NCI-H1105 (cell line): ENCODE measurements around the gene CDCA8.
"Not testable (repeated sequence)": the region's sequence is repeated elsewhere in the genome, so short reads cannot be mapped to it uniquely, and the experiment has no call there.

ENCODE experiments used
- DNase-seq: peaks from one replicate; lab custom pipeline; 2025; lab: John Stamatoyannopoulos, UW

The CDCA8 gene

GRCh38 chr1:37737975-37738374 lies 45.7 kb downstream of the CDCA8 start:
- not testable (repeated sequence) for DNase-seq

- not testable (repeated sequence) for DNase-seq
Measured at GRCh38 chr1:37738619-37739018, 46.3 kb downstream of the CDCA8 start.

GRCh38 chr1:37739222-37739621 lies 46.9 kb downstream of the CDCA8 start:
- no peak for DNase-seq

DNA sequence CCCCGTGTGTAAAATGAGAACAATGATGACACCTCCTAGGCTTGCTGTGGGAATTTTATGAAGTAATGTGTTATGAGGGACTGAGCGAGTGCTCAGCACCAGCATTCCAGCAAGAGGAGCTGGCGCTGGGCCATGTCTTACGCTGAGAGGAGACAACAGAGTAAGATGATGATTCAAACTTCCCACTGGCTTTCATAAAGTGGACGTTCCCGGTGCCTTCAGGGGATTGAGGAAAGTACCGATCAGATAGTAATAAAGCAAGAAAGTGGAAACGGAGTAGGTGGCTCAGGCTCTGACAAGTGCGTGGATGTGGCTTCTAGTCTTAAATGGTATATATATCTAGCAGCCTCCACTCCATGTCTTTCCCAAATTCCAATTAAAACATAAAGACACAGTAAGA lies 48.8 kb downstream of the CDCA8 start:
- DNase-seq = no peak

DNA sequence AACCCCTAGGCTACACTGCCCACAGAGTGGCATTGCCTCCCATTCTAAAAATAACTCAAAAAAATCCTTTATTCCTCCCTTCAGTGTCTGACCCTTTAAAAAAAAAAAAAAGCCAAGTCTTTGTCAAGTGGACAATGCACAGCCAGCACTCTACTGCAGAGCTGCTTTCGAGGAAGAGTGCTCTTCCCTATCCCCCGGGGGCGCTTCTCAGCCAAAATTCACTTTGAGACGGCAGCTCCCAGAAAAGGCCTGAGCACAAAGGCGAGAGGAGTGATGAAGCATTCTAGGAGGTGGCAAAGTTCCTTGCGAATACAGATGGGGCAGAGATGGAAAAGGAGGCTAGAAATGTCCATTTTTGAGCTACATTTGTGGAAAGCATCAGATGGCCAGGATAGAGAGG lies 49.3 kb downstream of the CDCA8 start:
- no peak for DNase-seq

- no peak for DNase-seq
Measured at GRCh38 chr1:37746806-37747205, 54.5 kb downstream of the CDCA8 start.

GRCh38 chr1:37748565-37748964 lies 56.2 kb downstream of the CDCA8 start:
- DNase-seq = no peak

- no peak for DNase-seq
Measured at GRCh38 chr1:37752213-37752582, 59.9 kb downstream of the CDCA8 start.

- DNase-seq = peak; percentile 48
Measured at GRCh38 chr1:37752583-37753471, 60.5 kb downstream of the CDCA8 start.

DNA sequence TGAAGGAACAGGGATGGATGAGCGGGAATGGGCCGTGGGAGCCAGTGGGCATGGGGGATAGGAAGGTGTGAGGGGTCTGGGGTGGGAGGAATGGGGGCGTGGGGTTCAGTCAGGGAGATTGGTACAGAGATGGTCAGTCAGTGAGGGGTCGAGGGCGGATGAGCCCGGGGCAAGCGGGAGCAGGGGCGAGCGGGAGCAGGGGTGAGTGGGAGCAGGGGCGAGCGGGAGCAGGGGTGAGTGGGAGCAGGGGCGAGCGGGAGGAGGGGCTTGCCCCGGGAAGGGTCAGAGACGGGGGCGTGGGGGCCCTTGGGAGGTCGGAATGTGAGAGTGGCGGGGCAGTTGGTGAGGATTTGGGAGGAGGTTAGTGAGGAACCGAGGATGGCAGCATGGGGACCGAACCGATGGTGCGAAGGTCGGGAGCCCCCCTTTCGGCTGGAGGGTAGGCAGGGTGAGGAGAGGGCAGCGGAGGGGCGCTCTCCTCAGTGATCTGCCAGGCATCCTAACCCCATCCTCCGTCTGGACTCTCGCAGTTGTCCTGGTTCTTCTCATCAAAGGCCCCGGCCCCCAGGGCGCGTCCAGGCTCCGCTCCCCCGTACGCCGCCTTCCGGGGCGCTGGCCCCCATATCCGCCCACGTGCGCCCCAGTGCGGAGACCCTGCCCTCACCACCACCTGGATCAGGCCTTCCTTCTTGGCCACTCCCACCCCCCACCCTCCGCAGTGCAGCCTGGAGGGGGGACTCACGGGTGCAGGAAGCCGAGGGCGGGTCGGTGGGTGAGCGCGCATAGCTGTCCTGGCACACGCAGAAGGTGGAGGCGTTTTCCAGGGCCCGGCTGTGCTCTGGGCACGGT lies 61.4 kb downstream of the CDCA8 start:
- no peak for DNase-seq

DNA sequence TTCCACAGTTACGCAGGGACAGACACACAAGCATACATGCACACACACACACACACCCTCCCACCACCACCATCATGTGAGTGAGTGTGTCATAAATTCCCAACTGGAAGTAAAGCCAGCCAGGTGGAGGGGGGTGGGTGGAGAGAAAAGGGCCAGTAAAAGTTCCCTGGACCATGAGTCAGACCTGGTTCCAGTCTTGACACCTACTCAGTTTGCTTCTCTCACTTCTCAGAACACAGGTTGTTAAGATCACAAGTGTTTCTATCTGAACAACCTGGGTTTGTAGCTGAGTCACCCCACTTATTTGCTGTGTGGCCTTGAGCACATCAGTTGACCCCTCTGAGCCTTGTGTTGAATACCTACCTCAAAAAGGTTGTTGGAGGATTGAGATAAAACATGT lies 63.0 kb downstream of the CDCA8 start:
- no peak for DNase-seq

DNA sequence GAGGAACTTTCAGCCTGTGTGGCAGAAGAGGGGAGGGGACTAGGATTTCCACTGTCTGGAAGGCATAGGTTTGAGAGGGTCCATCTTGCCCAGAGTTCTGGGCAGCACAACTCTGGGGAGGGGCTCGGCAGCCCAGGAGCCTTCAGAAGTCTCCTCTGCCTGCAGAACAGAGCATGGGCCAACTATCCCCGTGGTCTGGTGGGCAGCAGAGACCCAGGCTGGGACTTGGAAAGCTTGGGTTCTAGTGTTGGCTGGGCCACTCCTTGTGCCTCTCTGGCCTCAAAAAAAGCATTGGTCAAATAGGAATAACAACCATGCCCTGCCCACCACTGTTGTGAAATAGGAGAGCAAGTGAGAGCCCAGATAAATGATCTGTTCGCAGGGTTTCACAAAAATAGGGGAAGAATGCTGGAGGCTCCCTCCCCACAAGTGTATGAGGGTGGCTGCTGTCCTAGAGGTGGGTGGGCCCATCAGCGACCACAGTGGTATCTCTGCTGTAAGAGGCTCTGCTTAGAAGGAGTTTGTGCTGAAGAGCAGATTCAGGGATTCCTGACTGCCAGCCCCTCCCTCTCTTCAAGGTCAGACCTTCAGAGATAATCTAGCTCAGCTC lies 63.7 kb downstream of the CDCA8 start:
- no peak for DNase-seq
